ENCODE measurements around the gene FLOT2. TPM values are rescaled to one million over a fixed set of nuclear protein-coding genes. Genes with fewer than 3 reads are reported as not detected.

The FLOT2 gene
- total and polyA plus RNA-seq, 2 of the 8 experiments (the other 6 are each of a cell fraction or from before 2014, with no cell fraction given), result 116 to 189 TPM

DNA sequence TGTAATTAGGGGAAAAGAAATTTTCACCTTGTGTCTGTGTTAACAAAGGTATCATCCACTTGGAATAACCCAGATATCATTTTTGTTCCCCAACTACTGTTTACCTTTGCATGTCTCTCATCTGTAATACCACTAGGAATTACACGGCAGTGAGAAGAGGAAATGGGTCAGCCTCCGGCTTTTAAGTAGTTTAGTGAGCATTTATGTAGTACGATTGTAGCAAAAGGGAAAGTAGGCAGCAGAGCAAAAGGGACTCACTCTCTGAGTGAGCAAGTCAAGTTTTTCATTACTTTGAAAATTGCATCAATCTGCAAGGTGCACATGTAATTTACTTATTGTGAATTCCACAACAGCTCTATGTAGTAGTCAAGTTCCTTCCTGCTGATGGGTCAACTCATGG, 42.6 kb upstream of the FLOT2 start:
- Histone ChIP-seq H2BK120ac (replicated peaks; ENCODE audit: low read depth, low read length) (no peak overlapping the region), H3K4me1 (replicated peaks in 1 of 4; ENCODE audit: control insufficient read depth in 3 of 4, insufficient read depth in 4 of 4, low read length in 3 of 4) (peaks cover 2 to 22% (median 16%) of the 10 kb centered on the region in 4 experiments; a peak in 5 of 7 replicates), H2AFZ (ENCODE audit: low read length) (no peak overlapping the region), H3K4me2 (ENCODE audit: insufficient read depth in 1 of 2, low read depth in 2 of 2, low read length in 2 of 2) (no peak overlapping the region), H3K9me3 (ENCODE audit: insufficient read depth in 2 of 2, low read depth in 1 of 2, low read length in 1 of 2) (no peaks in the 10 kb centered on the region), H3K9ac (replicated peaks in 1 of 4; ENCODE audit: extremely low read depth in 1 of 4, low read depth in 3 of 4, low read length in 3 of 4) (no peak overlapping the region; a peak in 1 of 7 replicates), H2BK15ac (ENCODE audit: low read length) (no peak overlapping the region), H2BK20ac (ENCODE audit: low read length) (no peak overlapping the region), H3K27me3 (replicated peaks in 1 of 4; ENCODE audit: control insufficient read depth in 3 of 4, extremely low read depth in 1 of 4, insufficient read depth in 3 of 4, low read length in 3 of 4) (no peaks in the 10 kb centered on the region), H4K20me1 (replicated peaks in 1 of 2; ENCODE audit: control insufficient read depth in 1 of 2, insufficient read depth in 2 of 2, low read length in 2 of 2) (peaks cover 15 to 28% of the 10 kb centered on the region in 2 experiments), H3K23ac (ENCODE audit: insufficient read length) (no peak overlapping the region), H3K36me3 (ENCODE audit: control insufficient read depth in 2 of 4, insufficient read depth in 4 of 4, low read length in 3 of 4) (peaks cover 0 to 31% (median 3%) of the 10 kb centered on the region in 4 experiments; a peak in 5 of 8 replicates), H2BK12ac (ENCODE audit: low read depth, low read length) (no peak overlapping the region), H3K56ac (replicated peaks; ENCODE audit: insufficient read length, low read depth, low read length) (no peak overlapping the region), H3K18ac (ENCODE audit: extremely low read depth, low read length) (no peak overlapping the region), H4K8ac (ENCODE audit: extremely low read depth, insufficient read depth, low read length) (no peak overlapping the region), H3K79me1 (ENCODE audit: low read depth, low read length) (peaks cover 13% of the 10 kb centered on the region), H3K4me3 (ENCODE audit: extremely low read depth in 1 of 4, insufficient read depth in 2 of 4, low read depth in 3 of 4, low read length in 4 of 4) (no peak overlapping the region), H2AK5ac (ENCODE audit: low read depth, low read length) (no peak overlapping the region), H2BK5ac (ENCODE audit: low read depth, low read length) (no peak overlapping the region), H4K5ac (ENCODE audit: insufficient read length, low read depth, low read length) (no peak overlapping the region), H3K27ac (ENCODE audit: low read depth, low read length) (no peak overlapping the region), H3K4ac (replicated peaks; ENCODE audit: insufficient read length, low read depth, low read length) (no peak overlapping the region), H4K91ac (replicated peaks; ENCODE audit: insufficient read length, low read length) (no peak overlapping the region), H3K23me2 (ENCODE audit: low read depth, low read length) (no peaks in the 10 kb centered on the region), H3K79me2 (ENCODE audit: control insufficient read depth in 1 of 2, insufficient read depth in 2 of 2, low read length in 2 of 2) (peaks cover 33 to 100% of the 10 kb centered on the region in 2 experiments), H3K14ac (ENCODE audit: insufficient read length) (no peak overlapping the region)
- DNase-seq (ENCODE audit: low read depth in 1 of 2, low spot score in 2 of 2) (no peak), FAIRE-seq (no peak)
- 86% methylated on average over 3 of the region's 3 CpGs; no CpG with 5 or more reads in 1 of the 2 experiments for WGBS, 2 experiments (ENCODE audit: extremely low coverage in 1 of 2, insufficient coverage in 1 of 2, insufficient read length in 1 of 2, insufficient replicate concordance in 2 of 2, low coverage in 1 of 2, low lambda C conversion rate in 2 of 2, missing lambda C conversion rate in 1 of 2)
- CTCF ChIA-PET (ENCODE audit: partially characterized antibody), result interaction anchor here (1.0 to 1.6 kb wide), 7 partner anchors 9 to 31 kb away, joined by 3 to 5 read pairs (median 4); no protein-coding TSS in a partner anchor
- TF ChIP-seq TAF1 (IDR thresholded peaks at IDR 0.05; ENCODE audit: low read depth, low read length) (no peak), MAFK (IDR thresholded peaks at IDR 0.05; ENCODE audit: low read depth, low read length) (no peak), SP4 (IDR thresholded peaks at IDR 0.05; ENCODE audit: low read length) (no peak), SIN3A (conservative IDR thresholded peaks at IDR 0.05 in 1 of 2, IDR thresholded peaks at IDR 0.05 in 1 of 2; ENCODE audit: low read depth in 1 of 2, low read length in 2 of 2) (no peak), JUND (IDR thresholded peaks at IDR 0.05; ENCODE audit: low read length) (no peak)
- POLR2A ChIA-PET (ENCODE audit: partially characterized antibody), result interaction anchor here (0.6 to 2.9 kb wide), 5 partner anchors 9 to 153 kb away, joined by 3 to 15 read pairs (median 4); no protein-coding TSS in a partner anchor

Measured in H1 (cell line).